Smooth muscle cell (in vitro differentiated cells): ENCODE measurements around the gene GPHA2. TPM values are rescaled to one million over a fixed set of nuclear protein-coding genes. Genes with fewer than 3 reads are reported as not detected.
A peak's percentile ranks its signal among the peaks of the same experiment; 100 is the strongest.

ENCODE experiments used
- DNase-seq: peaks from one replicate; lab custom pipeline; 2025; ENCODE audit not compliant: unreplicated experiment; lab: John Stamatoyannopoulos, UW
- H2AFZ ChIP-seq: fragments of 200-600 bp; sonication (generic); 2 replicates; pipeline ENCODE4 v1.6.0; 2016; ENCODE audit warnings: antibody characterized with exemption, low read depth, mild to moderate bottlenecking
- H3F3A ChIP-seq: fragments of 200-600 bp; sonication (generic); 2 replicates; pipeline ENCODE4 v1.6.0; 2017; ENCODE audit warnings: antibody characterized with exemption, low read depth
- H3K27ac ChIP-seq: fragments of 200-600 bp; sonication (generic); 2 replicates; pipeline ENCODE4 v1.5.1; 2016; ENCODE audit warnings: low read depth, mild to moderate bottlenecking
- H3K27me3 ChIP-seq: fragments of 200-600 bp; sonication (generic); 2 replicates; pipeline ENCODE4 v1.6.1; 2016; ENCODE audit warnings: low read depth, mild to moderate bottlenecking
- H3K36me3 ChIP-seq: fragments of 200-600 bp; sonication (generic); 2 replicates; pipeline ENCODE4 v1.5.1; 2016; ENCODE audit warnings: low read depth
- H3K4me1 ChIP-seq: fragments of 200-600 bp; sonication (generic); 2 replicates; pipeline ENCODE4 v1.5.1; 2016; ENCODE audit warnings: low read depth
- H3K4me2 ChIP-seq: fragments of 200-600 bp; sonication (generic); 2 replicates; pipeline ENCODE4 v1.6.0; 2016; ENCODE audit warnings: mild to moderate bottlenecking
- H3K4me3 ChIP-seq: fragments of 200-600 bp; sonication (generic); 2 replicates; pipeline ENCODE4 v1.5.1; 2016; ENCODE audit warnings: mild to moderate bottlenecking
- H3K79me2 ChIP-seq: fragments of 200-600 bp; sonication (generic); 2 replicates; pipeline ENCODE4 v1.6.0; 2016; ENCODE audit warnings: low read depth, mild to moderate bottlenecking
- H3K9ac ChIP-seq: fragments of 200-600 bp; sonication (generic); 2 replicates; pipeline ENCODE4 v1.6.0; 2016; ENCODE audit warnings: low read depth
- H3K9me3 ChIP-seq: fragments of 200-600 bp; sonication (generic); replicated peaks from 2 replicates; pipeline ENCODE4 v1.5.1; 2016; ENCODE audit warnings: low read depth
- H4K20me1 ChIP-seq: fragments of 200-600 bp; sonication (generic); 2 replicates; pipeline ENCODE4 v1.6.0; 2016; ENCODE audit warnings: low read depth
- CTCF ChIP-seq: fragments of 200-600 bp; sonication (generic); IDR thresholded peaks from 2 replicates; pipeline ENCODE4 v1.5.1; 2017; ENCODE audit warnings: borderline replicate concordance, mild to moderate bottlenecking, antibody characterized with exemption; ENCODE audit not compliant: insufficient read depth, poor library complexity, severe bottlenecking
- WGBS: methylation state at CpG from one replicate; pipeline ENCODE4 v1.1.7; 2016; ENCODE audit warnings: low lambda C conversion rate; 5-methylcytosine and 5-hydroxymethylcytosine counted together
- polyA plus RNA-seq: library from polyadenylated mRNA; unstranded; fragments of >200 nt; fragmentation: Nextera tagmentation; extraction: Ambion mirVana; gene quantifications from 2 replicates; pipeline ENCODE4 v1.2.1, GENCODE V29; 2016
- total RNA-seq: library from RNA; depleted of rRNA; stranded (reverse); fragments of >200 nt; gene quantifications from 2 replicates; pipeline ENCODE4 v1.2.3, GENCODE V29; 2014

The GPHA2 gene
- total and polyA plus RNA-seq, 2 experiments from 2014 or later, result 0.40 TPM; not detected in 1

- Histone ChIP-seq H3K27me3 (no peaks in the 10 kb centered on the region), H2AFZ (peak overlapping the region; percentile 95), H3K9ac (peak overlapping the region; percentile 86), H3K4me3 (peak overlapping the region; percentile 82), H3K4me1 (peaks cover 7% of the 10 kb centered on the region), H3F3A (no peaks in the 10 kb centered on the region), H3K36me3 (no peaks in the 10 kb centered on the region), H3K27ac (no peak overlapping the region), H3K4me2 (peak overlapping the region; percentile 98), H3K9me3 (no peaks in the 10 kb centered on the region), H4K20me1 (no peaks in the 10 kb centered on the region), H3K79me2 (peaks cover 3% of the 10 kb centered on the region)
- no peak for TF ChIP-seq CTCF
- no peak for DNase-seq
- WGBS, result 1% methylated on average over 14 of the region's 24 CpGs
Measured at GRCh38 chr11:64924910-64925284, 10.8 kb downstream of the GPHA2 start.

GRCh38 chr11:64923944-64924909 is 11.5 kb downstream of the GPHA2 start, which contains the start of gene PPP2R5B:
Gene PPP2R5B, plus strand, starts transcription at chr11:64924689. Its CDS starts 1,046 bp downstream, at chr11:64925735.
- no peaks in the 10 kb centered on the region for H3K27me3 ChIP-seq
- H2AFZ ChIP-seq, result peak within 1 kb of the TSS; percentile 95
- H3F3A ChIP-seq, result no peaks in the 10 kb centered on the region
- H3K79me2 ChIP-seq, result peaks cover 3% of the 10 kb centered on the region
- H3K36me3 ChIP-seq, result no peaks in the 10 kb centered on the region
- TF ChIP-seq CTCF, result no peak
- H3K4me3 ChIP-seq, result peak within 1 kb of the TSS; percentile 82
- WGBS, result under 1% methylated on average over 46 of the region's 47 CpGs
- H3K4me1 ChIP-seq, result peaks cover 7% of the 10 kb centered on the region
- DNase-seq, result peak; percentile 73
- H3K27ac ChIP-seq, result peak within 1 kb of the TSS; percentile 72
- H3K4me2 ChIP-seq, result peak within 1 kb of the TSS; percentile 98
- peak within 1 kb of the TSS; percentile 86 for H3K9ac ChIP-seq
- H3K9me3 ChIP-seq, result no peaks in the 10 kb centered on the region
- H4K20me1 ChIP-seq, result no peaks in the 10 kb centered on the region

- Histone ChIP-seq H3K9ac (no peak overlapping the region), H3F3A (no peaks in the 10 kb centered on the region), H3K27ac (no peak overlapping the region), H3K79me2 (peaks cover 3% of the 10 kb centered on the region), H4K20me1 (no peaks in the 10 kb centered on the region), H3K4me1 (peaks cover 9% of the 10 kb centered on the region), H3K27me3 (no peaks in the 10 kb centered on the region), H3K4me2 (peak overlapping the region; percentile 98), H3K9me3 (no peaks in the 10 kb centered on the region), H3K36me3 (no peaks in the 10 kb centered on the region), H2AFZ (peak overlapping the region; percentile 86), H3K4me3 (no peak overlapping the region)
- no peak for TF ChIP-seq CTCF
- no peak for DNase-seq
- 94% methylated on average over 11 of the region's 11 CpGs for WGBS
Measured at GRCh38 chr11:64923151-64923661, 12.5 kb downstream of the GPHA2 start.
